Pancreas (tissue), 10 donors: ENCODE results near the gene SMAGP. TPM values are rescaled to one million over a fixed set of nuclear protein-coding genes. Genes with fewer than 3 reads are reported as not detected.
"Not testable (repeated sequence)": the region's sequence is repeated elsewhere in the genome, so short reads cannot be mapped to it uniquely, and the experiment has no call there.

Experiments used
- ATAC-seq, 4 donors: fragments of 200-7000 bp; cut with Tn5 transposase; one replicate each; pipeline versions ENCODE4 v1.8.0 to v1.9.1; 2020; ENCODE audit warnings: mild to moderate bottlenecking in 4 of 4, moderate library complexity in 4 of 4
- DNase-seq, 6 donors: peaks; one replicate each; pipeline ENCODE4 v3.0.0-alpha.2; 2020
- FAIRE-seq: peaks from 2 replicates; lab custom pipeline; 2012; peaks lifted over from hg19 to GRCh38; lab: Jason Lieb, UNC
- H3K27ac ChIP-seq, 4 donors: fragments of 200-600 bp; sonication (generic); 1 replicate in 3 of 4; 2 replicates in 1 of 4; pipeline versions ENCODE4 v1.5.0 to v1.8.0; 2020
- H3K27me3 ChIP-seq, 4 donors: fragments of 200-600 bp; one replicate each; pipeline ENCODE4 v1.8.0; 2021
- H3K36me3 ChIP-seq, 3 donors: fragments of 200-600 bp; sonication (generic) in 1 of 3; one replicate each; pipeline versions ENCODE4 v1.5.0 to v1.8.0; 2020 to 2021
- H3K4me1 ChIP-seq, 3 donors: fragments of 200-600 bp; one replicate each; pipeline ENCODE4 v1.8.0; 2021
- H3K4me3 ChIP-seq, 4 donors: fragments of 200-600 bp; sonication (generic) in 2 of 4; one replicate each; pipeline versions ENCODE4 v1.5.0 to v1.8.0; 2020 to 2021
- H3K9me3 ChIP-seq, 4 donors: fragments of 200-600 bp; one replicate each; pipeline ENCODE4 v1.8.0; 2021
- WGBS, 2 donors: extraction: QIAGEN DNeasy Blood & Tissue Kit; methylation state at CpG; one replicate each; pipeline ENCODE4 v1.1.7; 2013; 5-methylcytosine and 5-hydroxymethylcytosine counted together
- intact Hi-C, 3 donors: fragments of 100-400 bp; cut with DNase I; formaldehyde crosslinking; loops; one replicate each; pipeline versions ENCODE4 v1.11.1 to v1.14.2; 2022
- polyA plus RNA-seq, 2 donors: library from polyadenylated mRNA; stranded (reverse); fragments of 200-250 nt; gene quantifications; one replicate each; pipeline ENCODE4 v1.2.3, GENCODE V29; 2013
- total RNA-seq, 6 donors: library from RNA; stranded (reverse); fragmentation: NEBNext Ultra II Directional in 4 of 6; extraction: Animal tissue kit (Norgen Biotek cat#: 25700) in 4 of 6; gene quantifications; one replicate each; pipeline versions ENCODE4 v1.2.1 to v1.2.4, GENCODE V29; 2021 to 2023
- TF ChIP-seq, protein P1 (sequence below), 4 donors: fragments of 200-600 bp; sonication (generic) in 3 of 4; IDR thresholded peaks; one replicate each; pipeline versions ENCODE4 v1.5.0 to v1.8.0; 2021; ENCODE audit warnings: antibody characterized with exemption in 4 of 4
- donor health status: healthy with polysubstance abuse.
- donor health status: DM: no; HTN: no; CAD: no; lungs with moderate emphysema.
- donor health status: DM: no; HTN: no; CAD: no.
- donor health status: control.
- donor health status: control.
- donor health status: Bipolar disorder and iron deficiency.
- donor health status: DM: yes; HTN: yes; CAD: no.
- donor health status: DM: no; HTN: no; CAD: no.
- donor health status: DM: no; HTN: no; CAD: no.
- donor health status: DM: yes; HTN: yes; CAD: no.

The SMAGP gene
- total and polyA plus RNA-seq, 8 donors, result 3.4 to 9.7 (median 6.4) TPM

DNA sequence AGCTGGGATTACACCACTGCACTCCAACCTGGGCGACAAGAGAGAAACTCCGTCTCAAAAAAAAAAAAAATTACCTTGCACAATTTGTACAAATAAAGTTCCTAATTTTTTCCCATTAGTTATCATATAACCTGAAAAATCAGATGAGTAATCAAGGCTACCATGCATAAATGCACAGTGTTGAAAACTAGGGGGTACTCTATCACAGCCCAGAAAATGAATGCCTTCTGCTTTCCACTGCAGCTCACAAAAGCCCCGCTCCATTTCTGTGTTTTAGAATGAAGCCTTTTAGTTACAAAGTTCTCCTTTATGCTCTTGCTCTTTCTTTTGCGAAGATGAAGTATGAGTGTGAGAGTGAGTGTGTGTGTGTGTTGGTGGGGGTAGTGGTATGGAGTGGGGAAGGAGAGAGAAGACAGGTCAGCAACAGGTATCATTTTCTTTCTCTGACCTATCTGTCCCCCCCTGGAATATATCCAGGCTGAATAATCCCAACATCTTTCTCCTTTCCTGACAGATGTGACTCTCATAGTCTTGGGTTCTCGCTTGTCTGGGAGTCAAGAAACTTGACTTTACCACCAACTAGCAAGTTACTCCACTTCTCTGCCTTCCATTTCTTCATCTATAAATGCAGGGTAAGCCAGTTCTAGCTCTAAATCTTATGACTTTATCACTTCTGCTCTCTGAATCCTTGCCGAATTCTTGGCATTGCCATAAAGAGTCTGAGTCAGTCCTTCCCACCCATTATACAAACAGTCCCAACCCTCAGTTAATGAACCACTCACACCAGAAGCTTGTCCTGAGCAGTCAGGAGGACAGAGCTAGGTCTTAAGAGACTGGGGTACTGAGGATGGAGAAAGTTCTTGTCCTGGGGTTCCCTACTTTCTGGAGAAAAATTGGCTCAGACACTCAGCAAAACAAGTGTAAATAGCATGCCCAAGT is 37.7 kb upstream of the SMAGP start:
- no peak for DNase-seq

DNA sequence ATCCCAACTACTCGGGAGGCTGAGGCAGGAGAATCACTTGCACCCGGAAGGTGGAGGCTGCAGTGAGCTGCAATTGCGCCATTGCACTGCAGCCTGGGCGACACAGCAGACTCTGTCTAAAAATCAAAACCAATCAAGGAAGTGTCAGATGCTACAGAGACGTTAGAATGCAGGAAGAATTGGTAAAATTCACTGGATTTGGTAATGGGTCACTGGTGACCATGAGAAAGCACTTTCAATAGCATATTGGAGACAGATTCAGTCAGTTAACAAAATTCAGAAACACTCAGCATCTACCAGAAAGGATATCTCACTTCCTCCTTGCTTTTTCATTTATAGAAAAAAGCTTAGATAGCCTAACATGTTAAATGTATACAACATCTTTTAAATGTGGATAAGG is 36.3 kb upstream of the SMAGP start:
- Histone ChIP-seq H3K36me3 (no peaks in the 10 kb centered on the region), H3K27me3 (no peaks in the 10 kb centered on the region), H3K27ac (no peak overlapping the region), H3K4me3 (no peak overlapping the region), H3K4me1 (no peaks in the 10 kb centered on the region), H3K9me3 (no peaks in the 10 kb centered on the region)
- ATAC-seq (no peak), FAIRE-seq (no peak), DNase-seq (no peak)
- TF ChIP-seq, protein P1, sequence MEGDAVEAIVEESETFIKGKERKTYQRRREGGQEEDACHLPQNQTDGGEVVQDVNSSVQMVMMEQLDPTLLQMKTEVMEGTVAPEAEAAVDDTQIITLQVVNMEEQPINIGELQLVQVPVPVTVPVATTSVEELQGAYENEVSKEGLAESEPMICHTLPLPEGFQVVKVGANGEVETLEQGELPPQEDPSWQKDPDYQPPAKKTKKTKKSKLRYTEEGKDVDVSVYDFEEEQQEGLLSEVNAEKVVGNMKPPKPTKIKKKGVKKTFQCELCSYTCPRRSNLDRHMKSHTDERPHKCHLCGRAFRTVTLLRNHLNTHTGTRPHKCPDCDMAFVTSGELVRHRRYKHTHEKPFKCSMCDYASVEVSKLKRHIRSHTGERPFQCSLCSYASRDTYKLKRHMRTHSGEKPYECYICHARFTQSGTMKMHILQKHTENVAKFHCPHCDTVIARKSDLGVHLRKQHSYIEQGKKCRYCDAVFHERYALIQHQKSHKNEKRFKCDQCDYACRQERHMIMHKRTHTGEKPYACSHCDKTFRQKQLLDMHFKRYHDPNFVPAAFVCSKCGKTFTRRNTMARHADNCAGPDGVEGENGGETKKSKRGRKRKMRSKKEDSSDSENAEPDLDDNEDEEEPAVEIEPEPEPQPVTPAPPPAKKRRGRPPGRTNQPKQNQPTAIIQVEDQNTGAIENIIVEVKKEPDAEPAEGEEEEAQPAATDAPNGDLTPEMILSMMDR (IDR thresholded peaks at IDR 0.05), result no peak
- intact Hi-C loops, result no loop called here
- 78 to 83% methylated on average over 5 of the region's 5 CpGs for WGBS, 2 donors

More for the DNA sequence above, 37.7 kb upstream of the SMAGP start:
- TF ChIP-seq, protein P1 (IDR thresholded peaks at IDR 0.05), result no peak
- Histone ChIP-seq H3K9me3 (no peaks in the 10 kb centered on the region), H3K27me3 (no peaks in the 10 kb centered on the region), H3K4me3 (no peak overlapping the region), H3K4me1 (no peaks in the 10 kb centered on the region), H3K27ac (no peak overlapping the region), H3K36me3 (no peaks in the 10 kb centered on the region)
- ATAC-seq (peak in 3 of 4 donors; percentile 77 to 86 (median 85)), FAIRE-seq (no peak)
- WGBS, 2 donors, result 74% methylated on average over 6 of the region's 6 CpGs
- intact Hi-C loops, result no loop called here

DNA sequence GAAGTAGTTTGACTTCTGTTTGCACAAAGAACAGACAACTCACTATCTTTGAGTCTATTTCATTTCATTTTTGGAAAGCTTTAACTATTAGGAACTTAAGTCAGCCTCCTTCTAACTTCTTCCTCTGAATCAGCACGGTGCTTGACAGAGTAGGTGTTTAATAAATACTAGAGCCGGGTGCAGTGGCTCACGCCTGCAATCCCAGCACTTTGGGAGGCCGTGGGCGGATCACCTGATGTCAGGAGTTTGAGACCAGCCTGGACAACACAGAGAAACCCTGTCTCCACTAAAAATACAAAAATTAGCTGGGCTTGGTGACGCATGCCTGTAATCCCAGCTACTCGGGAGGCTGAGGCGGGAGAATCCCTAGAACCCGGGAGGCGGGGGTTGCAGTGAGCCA is 30.6 kb upstream of the SMAGP start:
- H3K9me3 ChIP-seq, result not testable (repeated sequence)

DNA sequence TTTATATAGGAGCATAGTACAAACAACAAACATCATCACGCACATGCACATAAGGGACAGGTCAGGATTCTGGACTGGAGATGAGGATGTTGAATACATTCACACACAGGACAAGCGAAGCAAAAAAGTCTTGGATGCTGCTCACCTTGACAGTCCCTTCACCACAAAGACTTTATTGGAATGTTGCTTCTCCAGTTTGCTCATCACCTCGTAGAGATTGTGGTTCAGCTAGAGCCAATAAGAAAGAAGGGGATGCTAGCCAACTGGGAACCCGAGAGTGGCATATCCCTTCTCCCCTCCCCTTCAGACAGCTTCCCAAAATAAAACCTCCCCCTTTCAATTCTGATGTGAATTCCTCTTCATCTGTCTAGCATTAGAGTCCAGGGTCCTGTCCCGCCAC is 25.4 kb upstream of the SMAGP start:
- Histone ChIP-seq H3K4me1 (no peaks in the 10 kb centered on the region), H3K36me3 (no peaks in the 10 kb centered on the region), H3K4me3 (no peak overlapping the region), H3K27me3 (no peaks in the 10 kb centered on the region), H3K27ac (no peak overlapping the region), H3K9me3 (no peaks in the 10 kb centered on the region)
- intact Hi-C loops, result no loop called here
- FAIRE-seq (no peak), DNase-seq (no peak), ATAC-seq (no peak)
- WGBS, 2 donors, result 80 to 87% methylated on average over 5 of the region's 5 CpGs
- TF ChIP-seq, protein P1 (IDR thresholded peaks at IDR 0.05), result no peak

More for the DNA sequence above, 30.6 kb upstream of the SMAGP start:
- H3K27me3 ChIP-seq, intact Hi-C loops, FAIRE-seq, H3K36me3 ChIP-seq, DNase-seq, H3K4me3 ChIP-seq, H3K4me1 ChIP-seq, ATAC-seq, H3K27ac ChIP-seq: not testable (repeated sequence)
- 91 to 96% methylated on average over 10 of the region's 10 CpGs for WGBS, 2 donors

DNA sequence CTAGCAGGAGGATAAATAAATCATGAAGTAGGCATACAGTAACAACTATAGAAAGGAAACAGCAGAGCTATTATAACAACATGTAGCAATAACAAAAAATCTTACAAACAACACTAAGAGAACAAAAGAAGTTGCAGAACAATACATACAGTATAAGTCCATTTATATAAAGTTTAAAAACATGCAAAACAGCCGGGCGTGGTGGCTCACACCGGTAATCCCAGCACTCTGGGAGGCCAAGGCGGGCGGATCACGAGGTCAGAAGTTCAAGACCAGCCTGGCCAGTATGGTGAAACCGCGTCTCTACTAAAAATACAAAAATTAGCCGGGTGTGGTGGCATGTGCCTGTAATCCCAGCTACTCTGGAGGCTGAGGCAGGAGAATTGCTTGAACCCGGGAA is 23.9 kb upstream of the SMAGP start:
- intact Hi-C loops, DNase-seq, H3K36me3 ChIP-seq, H3K9me3 ChIP-seq, H3K27ac ChIP-seq, ATAC-seq, H3K4me1 ChIP-seq, H3K4me3 ChIP-seq, FAIRE-seq, H3K27me3 ChIP-seq: not testable (repeated sequence)
- WGBS, 2 donors, result 77 to 91% methylated on average over 10 of the region's 10 CpGs

DNA sequence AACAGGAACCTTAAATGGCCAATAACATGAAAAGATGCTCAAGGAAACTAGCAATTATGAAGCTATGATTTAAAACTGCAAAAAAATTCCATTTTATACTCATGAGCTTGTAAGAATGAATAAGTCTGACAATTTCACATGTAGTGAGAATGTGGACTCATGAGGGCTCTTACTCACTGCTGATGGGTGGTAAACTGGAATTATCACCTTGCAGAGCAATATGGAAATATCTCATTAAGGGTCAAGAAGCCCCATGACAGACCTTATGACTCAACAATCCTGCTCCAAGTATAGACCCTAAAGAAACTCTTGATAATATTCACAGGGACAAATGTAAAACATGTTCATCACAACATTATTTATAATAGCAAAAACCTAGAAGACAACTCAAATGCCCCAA is 23.5 kb upstream of the SMAGP start:
- H3K27ac ChIP-seq, result no peak overlapping the region
- no peak for FAIRE-seq
- no peaks in the 10 kb centered on the region for H3K4me1 ChIP-seq
- H3K27me3 ChIP-seq, result no peaks in the 10 kb centered on the region
- TF ChIP-seq, protein P1 (IDR thresholded peaks at IDR 0.05), result no peak
- H3K36me3 ChIP-seq, result no peaks in the 10 kb centered on the region
- DNase-seq, result no peak
- H3K4me3 ChIP-seq, result no peak overlapping the region
- intact Hi-C loops, result no loop called here
- no peaks in the 10 kb centered on the region for H3K9me3 ChIP-seq
- ATAC-seq, result no peak

DNA sequence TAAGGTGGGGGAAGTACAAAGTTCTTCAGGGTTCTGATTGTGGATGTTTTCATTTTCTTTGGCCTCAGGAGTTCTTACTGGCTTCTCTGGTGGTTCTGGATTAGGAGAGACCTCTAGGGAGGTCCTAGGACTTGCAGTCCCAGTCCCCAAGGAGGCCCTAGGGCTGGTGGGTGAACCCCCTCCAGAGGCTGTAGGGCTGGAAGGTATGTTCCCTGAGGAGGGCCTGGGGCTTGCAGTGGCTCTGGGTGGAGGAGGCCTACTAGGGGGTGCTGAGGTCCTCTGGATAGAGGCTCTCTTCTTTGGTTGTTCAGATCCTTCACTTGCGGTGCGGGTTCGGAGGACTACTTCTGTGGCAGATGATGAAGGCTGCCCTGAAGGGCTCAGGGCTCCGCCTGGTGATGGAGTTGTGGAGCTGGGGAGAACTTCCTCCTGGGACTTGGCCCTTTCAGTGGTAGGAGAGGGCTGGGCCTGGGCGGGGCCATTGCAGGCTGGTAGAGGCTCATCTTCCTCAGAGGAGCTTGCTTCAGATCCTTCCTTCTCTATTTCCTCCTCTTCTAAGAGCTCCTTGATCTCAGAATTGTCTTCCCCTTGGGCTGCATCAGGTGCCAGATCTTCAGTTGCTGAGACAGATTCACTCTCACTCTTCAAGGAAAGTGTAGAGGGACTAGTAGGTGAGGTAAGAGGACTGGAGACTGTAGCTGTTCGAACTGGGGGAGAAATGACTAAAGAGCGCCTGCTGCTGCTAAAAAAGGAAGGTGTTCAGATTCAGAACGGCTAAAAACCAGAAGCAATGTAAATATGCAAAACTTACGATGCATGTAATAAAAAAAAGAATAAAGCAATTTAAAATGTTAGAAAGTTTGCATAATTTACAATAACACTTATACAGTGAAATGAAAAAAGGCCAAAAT is 21.6 kb upstream of the SMAGP start:
- H3K27me3 ChIP-seq, H3K4me3 ChIP-seq, DNase-seq, H3K27ac ChIP-seq, intact Hi-C loops, H3K36me3 ChIP-seq, FAIRE-seq, H3K4me1 ChIP-seq, H3K9me3 ChIP-seq: not testable (repeated sequence)
- 81 to 83% methylated on average over 8 to 9 of the region's 9 CpGs for WGBS, 2 donors
- peak in 2 of 4 donors; percentile 69 to 74 for ATAC-seq
